ENCODE measurements around the gene ADRM1. TPM values are rescaled to one million over a fixed set of nuclear protein-coding genes. Genes with fewer than 3 reads are reported as not detected.
A peak's percentile ranks its signal among the peaks of the same experiment; 100 is the strongest.

Gene ADRM1
- total and polyA plus RNA-seq, 2 of the 4 experiments (the other 2 are of a cell fraction) = 103 to 149 TPM

DNA sequence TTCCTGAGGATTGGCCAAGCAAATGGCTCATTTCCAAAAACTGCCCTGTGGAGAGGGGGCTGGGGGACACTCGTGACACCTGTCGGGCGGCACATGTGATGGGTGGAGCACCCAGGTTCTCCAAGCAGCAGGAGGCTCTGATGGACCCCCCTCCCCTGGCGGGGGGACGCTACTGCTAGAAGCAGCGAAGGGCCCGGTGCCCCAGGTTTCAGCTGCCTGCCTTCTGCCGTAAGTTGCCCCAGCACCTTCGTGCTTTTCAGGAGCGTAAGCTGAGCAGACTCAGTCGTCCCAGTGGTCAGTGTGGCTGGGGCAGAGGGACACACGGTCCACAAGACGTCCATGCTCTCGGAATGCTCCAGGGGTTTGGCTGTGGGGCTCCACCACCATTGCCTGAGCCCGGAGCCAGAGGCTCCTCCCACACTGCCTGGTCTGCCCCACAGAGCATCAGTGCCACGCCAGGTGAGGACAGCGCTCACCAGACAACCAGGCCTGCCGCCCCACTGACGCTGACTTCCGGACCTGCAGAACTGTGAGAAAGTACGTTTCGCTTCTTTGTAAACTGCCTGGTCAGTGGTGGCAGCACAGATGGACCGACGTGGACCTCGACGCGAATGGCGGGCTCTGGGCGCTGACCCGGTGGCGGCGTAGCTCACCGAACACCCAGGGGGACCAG, 4.1 kb upstream of the ADRM1 start:
- Histone ChIP-seq H3K27me3 (ENCODE audit: control insufficient read depth, insufficient read depth, low read length) (no peaks in the 10 kb centered on the region), H2BK120ac (ENCODE audit: low read depth, low read length) (no peak overlapping the region), H2AK9ac (replicated peaks; ENCODE audit: low read depth, low read length, poor library complexity) (peak overlapping the region; percentile 9), H3K4me3 (ENCODE audit: insufficient read depth, low read depth, low read length) (no peak overlapping the region), H4K5ac (ENCODE audit: low read depth, low read length) (no peak overlapping the region), H4K8ac (ENCODE audit: low read depth in 2 of 2, low read length in 2 of 2) (no peak overlapping the region), H2AFZ (replicated peaks; ENCODE audit: low read length, poor library complexity) (no peak overlapping the region), H3K56ac (ENCODE audit: extremely low read depth, insufficient read depth, low read length) (no peak overlapping the region), H3K4me1 (ENCODE audit: control insufficient read depth, insufficient read depth, low read length) (no peaks in the 10 kb centered on the region; the same call in 1 of the 2 replicates), H3K14ac (replicated peaks; ENCODE audit: low read depth, low read length) (no peak overlapping the region), H3K4me2 (ENCODE audit: low read depth, low read length) (no peak overlapping the region), H2BK5ac (ENCODE audit: low read depth, low read length, poor library complexity, severe bottlenecking) (no peak overlapping the region), H3K18ac (ENCODE audit: low read depth, low read length) (no peak overlapping the region), H3K36me3 (ENCODE audit: control insufficient read depth, insufficient read depth, low read length) (peaks cover 21% of the 10 kb centered on the region), H3K9me1 (ENCODE audit: insufficient read depth, low read length) (0 out of 2 replicates have a peak, but pooled peaks cover 3% of the 10 kb centered on the region), H3K9ac (ENCODE audit: low read depth, low read length) (no peak overlapping the region), H3K9me3 (ENCODE audit: control insufficient read depth, insufficient read depth, low read length) (no peaks in the 10 kb centered on the region), H4K20me1 (ENCODE audit: insufficient read depth, low read length) (peaks cover 5% of the 10 kb centered on the region), H2BK20ac (ENCODE audit: low read depth, low read length) (no peak overlapping the region), H3K79me1 (ENCODE audit: low read depth in 1 of 2, low read length in 2 of 2) (peaks cover 0 to 8% of the 10 kb centered on the region in 2 experiments; a peak in 2 of 4 replicates), H2BK15ac (ENCODE audit: low read depth, low read length) (no peak overlapping the region), H2AK5ac (ENCODE audit: low read depth, low read length) (no peak overlapping the region), H3K4ac (ENCODE audit: low read depth, low read length) (no peak overlapping the region), H3K27ac (ENCODE audit: insufficient read depth, low read length) (no peak overlapping the region), H4K91ac (ENCODE audit: insufficient read depth, low read depth, low read length) (no peak overlapping the region), H3K23ac (ENCODE audit: low read depth, low read length) (no peak overlapping the region)
- WGBS, 2 experiments (ENCODE audit: extremely low coverage in 2 of 2, insufficient read length in 1 of 2) = 92% methylated on average over 16 of the region's 33 CpGs; no CpG with 5 or more reads in 1 of the 2 experiments
- intact Hi-C loops (cut with micrococcal nuclease) = no loop called here
- TF ChIP-seq MAFK (IDR thresholded peaks at IDR 0.05; ENCODE audit: low read depth, low read length) = no peak
- TF ChIP-seq RFX5 (IDR thresholded peaks at IDR 0.05; ENCODE audit: low read depth, low read length) = no peak
- TF ChIP-seq BHLHE40 (IDR thresholded peaks at IDR 0.05; ENCODE audit: low read depth, low read length) = no peak
- TF ChIP-seq RAD21 (IDR thresholded peaks at IDR 0.05; ENCODE audit: low read length) = no peak
- TF ChIP-seq, protein P1, sequence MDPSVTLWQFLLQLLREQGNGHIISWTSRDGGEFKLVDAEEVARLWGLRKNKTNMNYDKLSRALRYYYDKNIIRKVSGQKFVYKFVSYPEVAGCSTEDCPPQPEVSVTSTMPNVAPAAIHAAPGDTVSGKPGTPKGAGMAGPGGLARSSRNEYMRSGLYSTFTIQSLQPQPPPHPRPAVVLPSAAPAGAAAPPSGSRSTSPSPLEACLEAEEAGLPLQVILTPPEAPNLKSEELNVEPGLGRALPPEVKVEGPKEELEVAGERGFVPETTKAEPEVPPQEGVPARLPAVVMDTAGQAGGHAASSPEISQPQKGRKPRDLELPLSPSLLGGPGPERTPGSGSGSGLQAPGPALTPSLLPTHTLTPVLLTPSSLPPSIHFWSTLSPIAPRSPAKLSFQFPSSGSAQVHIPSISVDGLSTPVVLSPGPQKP (IDR thresholded peaks at IDR 0.05; ENCODE audit: borderline replicate concordance, low read depth, low read length) = no peak
- no peak for TF ChIP-seq POLR2A (IDR thresholded peaks at IDR 0.05; ENCODE audit: low read depth, low read length)
- TF ChIP-seq MXI1 (IDR thresholded peaks at IDR 0.05; ENCODE audit: borderline replicate concordance, low read depth, low read length) = no peak
- no peak for TF ChIP-seq SMC3 (IDR thresholded peaks at IDR 0.05; ENCODE audit: low read depth, low read length)
- TF ChIP-seq FOS (IDR thresholded peaks at IDR 0.05; ENCODE audit: low read depth, low read length) = no peak
- TF ChIP-seq, protein P2, sequence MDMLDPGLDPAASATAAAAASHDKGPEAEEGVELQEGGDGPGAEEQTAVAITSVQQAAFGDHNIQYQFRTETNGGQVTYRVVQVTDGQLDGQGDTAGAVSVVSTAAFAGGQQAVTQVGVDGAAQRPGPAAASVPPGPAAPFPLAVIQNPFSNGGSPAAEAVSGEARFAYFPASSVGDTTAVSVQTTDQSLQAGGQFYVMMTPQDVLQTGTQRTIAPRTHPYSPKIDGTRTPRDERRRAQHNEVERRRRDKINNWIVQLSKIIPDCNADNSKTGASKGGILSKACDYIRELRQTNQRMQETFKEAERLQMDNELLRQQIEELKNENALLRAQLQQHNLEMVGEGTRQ (IDR thresholded peaks at IDR 0.05; ENCODE audit: low read depth, low read length) = no peak
- TF ChIP-seq, protein P3, sequence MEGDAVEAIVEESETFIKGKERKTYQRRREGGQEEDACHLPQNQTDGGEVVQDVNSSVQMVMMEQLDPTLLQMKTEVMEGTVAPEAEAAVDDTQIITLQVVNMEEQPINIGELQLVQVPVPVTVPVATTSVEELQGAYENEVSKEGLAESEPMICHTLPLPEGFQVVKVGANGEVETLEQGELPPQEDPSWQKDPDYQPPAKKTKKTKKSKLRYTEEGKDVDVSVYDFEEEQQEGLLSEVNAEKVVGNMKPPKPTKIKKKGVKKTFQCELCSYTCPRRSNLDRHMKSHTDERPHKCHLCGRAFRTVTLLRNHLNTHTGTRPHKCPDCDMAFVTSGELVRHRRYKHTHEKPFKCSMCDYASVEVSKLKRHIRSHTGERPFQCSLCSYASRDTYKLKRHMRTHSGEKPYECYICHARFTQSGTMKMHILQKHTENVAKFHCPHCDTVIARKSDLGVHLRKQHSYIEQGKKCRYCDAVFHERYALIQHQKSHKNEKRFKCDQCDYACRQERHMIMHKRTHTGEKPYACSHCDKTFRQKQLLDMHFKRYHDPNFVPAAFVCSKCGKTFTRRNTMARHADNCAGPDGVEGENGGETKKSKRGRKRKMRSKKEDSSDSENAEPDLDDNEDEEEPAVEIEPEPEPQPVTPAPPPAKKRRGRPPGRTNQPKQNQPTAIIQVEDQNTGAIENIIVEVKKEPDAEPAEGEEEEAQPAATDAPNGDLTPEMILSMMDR (conservative IDR thresholded peaks at IDR 0.05; ENCODE audit: low read depth, low read length) = no peak
- no peak for TF ChIP-seq NFE2L2 (IDR thresholded peaks at IDR 0.05; ENCODE audit: low read depth, low read length)
- no peak for TF ChIP-seq RCOR1 (IDR thresholded peaks at IDR 0.05; ENCODE audit: insufficient replicate concordance, low read length)
- no peak for TF ChIP-seq CEBPB (IDR thresholded peaks at IDR 0.05; ENCODE audit: low read depth, low read length)
- BruUV-seq (replicated peaks) = no TSS peak
- DNase-seq (no peak), ATAC-seq (ENCODE audit: low read depth) (no peak)
- ChIA-PET CTCF (no interaction called here), POLR2A (ENCODE audit: unreplicated experiment) (no interaction called here)
- in situ Hi-C loops (cut with MboI; ENCODE audit: low sequenced_read_pairs) = loop anchor here (25.0 kb wide), 1 partner anchor 314 kb away; no protein-coding TSS in a partner anchor
- dilution Hi-C loops (cut with HindIII; ENCODE audit: low sequenced_read_pairs, unreplicated experiment) = loop anchor here (25.0 kb wide), 1 partner anchor 89 kb away; the partner anchor contains the start of gene RPS21
